ENCODE results near the gene KIF5C.
"Not testable (repeated sequence)": the region's sequence is repeated elsewhere in the genome, so short reads cannot be mapped to it uniquely, and the experiment has no call there.

Gene KIF5C

GRCh38 chr2:148978706-148979105, 103.7 kb downstream of the KIF5C start:
- Histone ChIP-seq H3K4me1 (no peaks in the 10 kb centered on the region), H3K4me2 (ENCODE audit: low read length) (no peak overlapping the region), H3K36me3 (ENCODE audit: control insufficient read depth, insufficient read depth, low read length) (no peaks in the 10 kb centered on the region), H3K4me3 (ENCODE audit: low read depth, low read length) (no peak overlapping the region), H2AFZ (no peak overlapping the region), H3K9ac (no peak overlapping the region), H3K27me3 (ENCODE audit: control insufficient read depth, insufficient read depth, low read length) (no peaks in the 10 kb centered on the region), H3K79me2 (no peaks in the 10 kb centered on the region), H3K9me3 (ENCODE audit: control insufficient read depth, low read length) (no peaks in the 10 kb centered on the region), H3K27ac (no peak overlapping the region)
- no peak for TF ChIP-seq CTCF (IDR thresholded peaks at IDR 0.05)

GRCh38 chr2:148979164-148979918, 104.3 kb downstream of the KIF5C start:
- Histone ChIP-seq H3K36me3 (ENCODE audit: control insufficient read depth, insufficient read depth, low read length) (no peaks in the 10 kb centered on the region), H3K4me3 (ENCODE audit: low read depth, low read length) (no peak overlapping the region), H3K4me2 (ENCODE audit: low read length) (no peak overlapping the region), H3K9me3 (ENCODE audit: control insufficient read depth, low read length) (no peaks in the 10 kb centered on the region), H3K4me1 (no peaks in the 10 kb centered on the region), H3K9ac (no peak overlapping the region), H3K79me2 (no peaks in the 10 kb centered on the region), H3K27me3 (ENCODE audit: control insufficient read depth, insufficient read depth, low read length) (no peaks in the 10 kb centered on the region), H3K27ac (no peak overlapping the region), H2AFZ (no peak overlapping the region)
- TF ChIP-seq CTCF (IDR thresholded peaks at IDR 0.05), result no peak

GRCh38 chr2:148979919-148980277, 104.9 kb downstream of the KIF5C start:
- Histone ChIP-seq H3K79me2 (no peaks in the 10 kb centered on the region), H3K36me3 (ENCODE audit: control insufficient read depth, insufficient read depth, low read length) (no peaks in the 10 kb centered on the region), H3K27me3 (ENCODE audit: control insufficient read depth, insufficient read depth, low read length) (no peaks in the 10 kb centered on the region), H3K27ac (no peak overlapping the region), H3K4me1 (no peaks in the 10 kb centered on the region), H3K4me2 (ENCODE audit: low read length) (no peak overlapping the region), H3K4me3 (ENCODE audit: low read depth, low read length) (no peak overlapping the region), H3K9me3 (ENCODE audit: control insufficient read depth, low read length) (no peaks in the 10 kb centered on the region), H3K9ac (no peak overlapping the region), H2AFZ (no peak overlapping the region)
- no peak for TF ChIP-seq CTCF (IDR thresholded peaks at IDR 0.05)

- H3K4me1 ChIP-seq; H3K4me3 ChIP-seq (ENCODE audit: low read depth, low read length); H3K27ac ChIP-seq; H3K4me2 ChIP-seq (ENCODE audit: low read length); H3K79me2 ChIP-seq; H3K9me3 ChIP-seq (ENCODE audit: control insufficient read depth, low read length); H3K9ac ChIP-seq; H2AFZ ChIP-seq; H3K27me3 ChIP-seq (ENCODE audit: control insufficient read depth, insufficient read depth, low read length); H3K36me3 ChIP-seq (ENCODE audit: control insufficient read depth, insufficient read depth, low read length): not testable (repeated sequence)
These were observed 105.5 kb downstream of the KIF5C start for GRCh38 chr2:148980496-148980895.

- H3K4me1 ChIP-seq, result no peaks in the 10 kb centered on the region
- H2AFZ ChIP-seq, result no peak overlapping the region
- no peak for TF ChIP-seq CTCF (IDR thresholded peaks at IDR 0.05)
- H3K9me3 ChIP-seq (ENCODE audit: control insufficient read depth, low read length), result no peaks in the 10 kb centered on the region
- no peak overlapping the region for H3K9ac ChIP-seq
- H3K79me2 ChIP-seq, result no peaks in the 10 kb centered on the region
- H3K4me2 ChIP-seq (ENCODE audit: low read length), result no peak overlapping the region
- H3K36me3 ChIP-seq (ENCODE audit: control insufficient read depth, insufficient read depth, low read length), result no peaks in the 10 kb centered on the region
- no peak overlapping the region for H3K27ac ChIP-seq
- no peak overlapping the region for H3K4me3 ChIP-seq (ENCODE audit: low read depth, low read length)
- no peaks in the 10 kb centered on the region for H3K27me3 ChIP-seq (ENCODE audit: control insufficient read depth, insufficient read depth, low read length)
These were observed 106.3 kb downstream of the KIF5C start for GRCh38 chr2:148981324-148981723.
